HL-60/S4 (cell line): ENCODE results near the gene POLR3H.

ENCODE experiments used
- in situ Hi-C: fragments of 300-500 bp; cut with MboI; formaldehyde crosslinking; loops from 2 replicates; pipeline ENCODE4 v1.14.3; 2022; ENCODE audit warnings: low sequenced_read_pairs

Gene POLR3H

DNA sequence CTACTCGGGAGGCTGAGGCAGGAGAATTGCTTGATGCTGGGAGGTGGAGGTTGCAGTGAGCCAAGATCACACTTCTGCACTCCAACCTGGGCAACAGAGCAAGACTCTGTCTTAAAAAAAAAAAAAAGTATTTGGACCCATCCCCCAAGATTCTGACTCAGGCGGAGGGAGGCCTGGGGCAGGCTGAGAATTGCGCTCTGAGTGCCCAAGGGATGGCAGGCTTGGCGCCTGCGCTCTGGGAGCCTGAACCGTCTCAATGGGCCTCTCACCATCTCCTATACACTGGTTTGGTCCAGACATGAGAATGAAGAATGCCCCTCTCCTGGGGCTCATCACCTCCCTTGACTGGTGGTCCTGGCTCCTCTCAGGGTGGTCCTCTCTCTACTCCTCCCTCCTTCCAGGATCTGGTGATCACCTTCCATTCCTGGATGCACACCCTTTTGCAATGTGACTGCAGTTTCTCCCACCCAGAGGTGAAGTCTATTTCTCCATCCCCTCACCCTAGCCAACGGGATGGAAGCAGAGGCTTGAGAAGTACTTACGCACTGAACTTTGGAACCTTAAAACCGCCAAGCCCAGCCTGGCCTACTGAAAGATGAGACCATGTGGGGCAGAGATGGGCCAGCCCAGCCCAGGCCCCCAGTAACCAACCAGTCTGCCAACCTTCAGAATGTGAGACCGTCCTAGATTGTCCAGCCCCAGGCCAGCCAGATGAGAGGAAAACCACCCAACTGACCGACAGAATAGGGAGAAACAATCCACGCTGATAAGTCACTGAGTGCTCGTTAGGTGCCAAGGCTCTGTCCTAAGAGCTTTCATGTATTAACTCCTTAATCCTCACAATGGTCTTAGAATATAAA lies 4.9 kb downstream of the POLR3H start:
- in situ Hi-C loops: no loop called here

DNA sequence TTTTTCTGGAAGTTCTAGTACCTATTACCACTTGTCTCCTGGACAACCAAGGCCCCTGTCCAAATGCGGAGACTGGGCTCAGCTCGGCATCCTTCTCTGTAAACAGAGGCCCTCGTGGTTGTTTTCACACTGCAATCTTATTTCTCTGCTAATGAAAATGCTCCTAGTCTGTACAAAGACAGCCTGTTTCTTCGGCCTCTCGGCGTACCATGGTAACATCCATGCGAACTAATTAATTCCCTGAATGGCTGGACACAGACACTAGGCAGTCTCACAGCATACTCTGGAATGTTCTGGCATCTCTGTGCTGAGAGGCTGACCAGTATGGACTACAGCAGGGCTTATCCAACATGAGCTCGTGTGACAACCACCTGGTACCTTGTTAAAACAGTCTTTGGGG lies 5.7 kb downstream of the POLR3H start:
- in situ Hi-C loops: no loop called here

DNA sequence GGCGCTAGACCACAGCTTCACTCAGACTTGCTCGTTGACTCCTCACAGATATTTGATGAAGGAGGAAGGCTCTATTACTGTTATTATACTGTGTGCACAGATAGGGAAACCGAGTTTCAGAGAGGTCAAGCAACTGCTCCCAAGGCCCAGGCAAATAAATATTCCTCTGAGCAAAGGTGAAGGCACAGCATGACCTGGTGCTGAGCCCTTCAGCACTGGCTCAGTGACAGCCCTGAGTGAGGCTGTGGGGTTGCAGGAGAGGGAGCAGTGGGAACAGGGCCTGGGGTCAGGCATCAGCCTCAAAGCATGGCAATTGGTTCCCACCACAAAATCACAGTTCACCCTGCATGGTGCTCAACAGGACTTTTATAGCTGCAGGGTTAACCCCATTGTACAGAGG lies 7.1 kb downstream of the POLR3H start:
- in situ Hi-C loops: no loop called here

DNA sequence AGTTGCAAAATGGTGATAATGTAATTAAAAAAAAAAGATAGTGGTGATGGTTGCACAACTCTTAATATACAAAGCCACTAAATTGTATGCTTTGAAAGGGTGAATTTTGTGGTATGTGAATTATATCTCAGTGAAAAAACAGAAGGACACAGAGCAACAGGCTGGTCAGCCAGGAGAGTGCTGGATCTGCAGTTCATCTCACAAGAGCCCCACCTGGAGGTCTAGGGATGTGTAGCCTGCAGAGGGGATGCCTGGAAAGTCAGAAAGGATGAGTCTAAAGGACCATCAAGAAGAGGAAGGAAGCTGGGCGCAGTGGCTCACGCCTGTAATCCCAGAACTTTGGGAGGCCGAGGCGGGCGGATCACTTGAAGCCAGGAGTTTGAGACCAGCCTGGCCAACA lies 9.0 kb downstream of the POLR3H start:
- in situ Hi-C loops: no loop called here

DNA sequence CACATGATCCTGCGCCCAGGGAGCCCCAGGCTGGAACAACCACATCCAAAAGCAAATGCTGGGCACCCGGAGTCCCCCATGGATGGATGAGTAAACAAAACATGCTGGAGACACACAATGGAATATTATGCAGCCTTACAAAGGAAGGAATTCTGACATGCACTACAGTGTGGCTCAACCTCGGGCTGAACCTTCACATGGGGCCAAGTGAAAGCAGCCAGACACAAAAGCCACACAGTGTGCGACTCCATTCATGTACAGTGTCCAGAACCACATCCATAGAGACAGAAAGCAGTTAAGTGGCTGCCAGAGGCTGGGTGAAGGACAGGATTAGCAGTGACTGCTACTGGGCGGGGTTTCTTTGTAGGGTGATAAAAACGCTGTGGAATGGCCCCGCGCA lies 10.1 kb downstream of the POLR3H start:
- in situ Hi-C loops: no loop called here

DNA sequence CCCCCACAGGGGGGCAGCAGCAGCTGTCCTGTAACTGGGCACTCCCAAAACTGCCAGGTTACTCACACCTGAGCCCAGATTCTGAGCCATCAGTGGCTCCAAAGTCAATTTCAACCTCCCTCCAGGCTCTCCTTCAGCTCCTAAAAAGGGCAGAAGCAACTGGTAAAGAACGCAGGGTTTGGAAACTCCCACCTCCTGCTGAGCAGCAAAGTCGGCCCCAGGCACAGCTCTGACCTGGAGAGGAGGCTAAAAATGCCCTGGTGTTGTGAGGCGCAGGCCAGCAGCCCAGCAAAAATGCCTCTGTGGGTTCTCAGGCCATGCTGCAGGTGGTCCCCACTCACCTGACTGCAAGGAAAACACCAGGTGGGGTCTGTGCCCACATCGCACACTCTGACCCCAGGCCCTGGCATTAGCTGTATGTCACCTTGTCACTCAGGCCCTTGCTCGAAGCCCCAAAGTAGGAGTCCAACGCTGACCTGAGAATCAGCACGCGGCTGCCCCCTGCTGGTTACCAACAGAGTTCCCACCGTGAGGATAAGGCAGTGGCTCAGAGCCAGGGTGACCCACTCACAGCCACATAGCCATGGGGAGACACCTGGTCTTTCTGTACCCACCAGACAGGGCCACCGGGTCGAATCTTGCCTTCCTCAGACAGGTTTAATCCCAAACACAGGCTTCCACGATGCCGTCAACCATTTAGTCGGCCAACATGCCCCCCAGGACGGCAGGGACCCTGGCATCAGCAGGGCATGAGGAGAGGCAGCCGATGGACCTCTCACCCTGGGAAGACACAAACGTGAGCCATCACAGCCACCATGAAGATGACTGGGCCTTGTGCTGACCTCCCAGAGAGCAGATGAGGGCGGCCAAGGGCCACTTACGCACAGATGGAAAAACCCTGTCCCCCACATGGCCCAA lies 11.1 kb downstream of the POLR3H start:
- in situ Hi-C loops: no loop called here

DNA sequence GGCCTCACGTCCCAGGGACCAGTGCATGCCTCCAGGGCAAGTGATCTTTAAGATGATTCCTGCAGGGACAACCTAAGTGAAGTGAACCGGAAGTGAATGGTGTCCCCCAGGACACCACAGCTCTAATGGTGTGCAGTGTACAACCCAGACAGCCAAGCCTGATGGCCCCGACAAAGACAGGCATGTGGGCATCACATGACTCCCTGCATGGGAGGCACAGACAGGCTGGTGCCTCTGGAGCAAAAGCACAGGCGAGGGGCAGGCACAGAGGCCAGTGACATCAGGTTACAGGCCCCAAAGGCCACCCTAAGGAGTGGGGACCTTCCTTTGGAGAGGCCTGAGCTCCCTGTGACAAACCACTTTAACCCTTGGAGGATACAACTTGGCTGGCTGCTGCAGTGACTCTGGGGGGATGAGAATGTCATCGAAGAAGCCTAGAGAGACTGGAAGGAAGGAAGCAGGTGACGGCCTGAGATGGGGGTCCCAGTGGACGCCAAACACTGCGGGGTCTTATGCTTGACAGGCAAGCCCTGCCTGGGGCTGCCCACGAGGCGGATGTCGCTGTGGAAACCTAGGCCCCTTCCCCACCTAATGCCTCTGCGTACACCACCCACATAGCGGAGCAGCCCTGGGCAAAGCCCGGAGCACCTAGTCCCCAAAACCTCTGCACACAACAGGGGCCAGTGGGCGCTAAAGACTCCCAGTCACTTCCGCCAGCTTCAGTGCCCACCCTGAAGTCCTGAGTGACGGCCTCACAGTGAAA lies 12.4 kb downstream of the POLR3H start:
- in situ Hi-C loops: no loop called here

DNA sequence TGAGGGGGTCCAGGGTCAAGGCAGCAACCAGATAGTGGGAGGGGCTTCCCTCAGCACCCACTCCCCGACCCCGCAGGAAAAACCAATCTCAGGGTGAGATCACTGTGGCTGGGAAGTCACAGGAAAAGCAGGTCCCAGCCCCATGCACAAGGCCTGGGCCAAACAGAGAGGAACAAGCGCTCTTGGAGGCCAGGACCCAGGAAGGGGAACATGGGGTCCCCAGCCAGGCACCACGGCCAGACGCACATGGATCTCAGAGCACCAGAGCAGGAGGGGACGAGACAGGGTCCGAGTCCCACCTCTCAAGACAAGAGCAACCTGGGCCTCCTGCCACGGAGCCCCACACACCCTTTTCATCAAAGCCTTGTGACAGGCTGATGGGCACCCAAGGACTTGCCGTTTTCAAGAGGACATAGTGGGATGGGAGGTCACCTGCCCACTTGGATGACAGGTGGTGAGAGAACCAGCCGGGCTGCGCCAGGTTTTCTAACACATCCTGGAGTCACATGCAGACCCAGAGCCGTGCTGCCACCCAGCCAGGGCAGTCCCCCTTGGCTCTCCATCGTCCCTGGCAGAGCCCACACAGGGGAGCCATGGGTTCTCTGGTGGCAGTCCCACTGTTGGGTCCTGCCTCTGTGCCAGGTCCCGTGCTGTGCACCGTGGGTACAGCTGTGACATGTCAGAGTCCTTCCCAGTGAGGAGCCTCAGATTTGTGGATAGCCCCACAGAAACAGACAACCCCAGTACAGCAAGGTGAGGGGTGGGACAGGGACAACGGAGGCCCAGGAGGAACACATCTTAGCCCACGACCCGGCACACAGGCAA lies 13.2 kb downstream of the POLR3H start:
- in situ Hi-C loops: no loop called here

DNA sequence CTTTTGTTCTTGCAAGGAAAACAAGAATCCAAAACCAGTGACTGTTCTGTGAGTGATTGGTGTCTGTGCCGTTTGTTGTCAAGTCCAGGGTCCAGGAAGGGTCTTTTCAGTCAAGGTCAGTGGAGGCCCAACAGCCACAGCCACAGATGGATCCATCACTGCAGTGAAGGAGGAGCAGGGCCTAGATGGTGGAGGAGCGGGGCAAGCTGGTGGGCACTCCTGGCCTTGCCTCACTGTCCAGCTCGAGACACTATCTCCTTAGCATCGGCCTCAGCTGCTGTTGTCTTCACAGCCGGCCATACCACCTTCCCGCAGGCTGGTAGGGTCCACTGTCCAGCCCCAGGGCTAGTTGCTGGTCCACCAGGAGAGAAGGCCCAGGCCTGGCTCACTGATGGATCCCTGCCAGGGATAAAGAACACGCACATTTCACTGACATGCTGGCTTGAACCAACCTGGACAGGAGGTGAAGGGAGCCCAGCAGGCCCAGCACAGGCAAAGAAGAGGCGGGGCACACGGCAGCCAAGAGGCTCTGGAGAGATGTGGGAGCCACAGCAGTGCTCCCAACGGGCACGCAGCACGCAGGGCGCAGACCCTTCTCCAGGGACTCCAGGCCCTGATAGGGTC lies 15.2 kb downstream of the POLR3H start:
- in situ Hi-C loops: no loop called here

DNA sequence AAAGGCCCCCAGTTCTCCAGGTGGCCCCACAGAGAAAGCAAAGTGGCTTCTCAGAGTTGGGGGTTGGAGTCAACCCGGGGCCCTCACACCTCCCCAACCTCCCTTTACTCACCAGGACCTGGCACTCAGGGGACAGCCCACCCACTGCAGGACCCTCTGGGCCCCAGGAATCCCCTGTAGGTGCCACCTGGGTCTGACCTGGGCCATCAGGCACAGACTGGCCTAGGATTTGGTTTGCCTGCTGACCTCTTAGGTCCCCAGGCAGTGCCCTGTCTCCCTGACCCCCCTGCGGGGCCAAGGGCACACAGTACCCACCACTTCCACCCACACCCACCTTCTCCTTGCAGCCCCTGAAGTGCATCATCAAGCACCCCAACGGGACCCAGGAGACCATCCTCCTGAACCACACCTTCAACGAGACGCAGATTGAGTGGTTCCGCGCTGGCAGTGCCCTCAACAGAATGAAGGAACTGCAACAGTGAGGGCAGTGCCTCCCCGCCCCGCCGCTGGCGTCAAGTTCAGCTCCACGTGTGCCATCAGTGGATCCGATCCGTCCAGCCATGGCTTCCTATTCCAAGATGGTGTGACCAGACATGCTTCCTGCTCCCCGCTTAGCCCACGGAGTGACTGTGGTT lies 16.0 kb downstream of the POLR3H start:
- in situ Hi-C loops: no loop called here

DNA sequence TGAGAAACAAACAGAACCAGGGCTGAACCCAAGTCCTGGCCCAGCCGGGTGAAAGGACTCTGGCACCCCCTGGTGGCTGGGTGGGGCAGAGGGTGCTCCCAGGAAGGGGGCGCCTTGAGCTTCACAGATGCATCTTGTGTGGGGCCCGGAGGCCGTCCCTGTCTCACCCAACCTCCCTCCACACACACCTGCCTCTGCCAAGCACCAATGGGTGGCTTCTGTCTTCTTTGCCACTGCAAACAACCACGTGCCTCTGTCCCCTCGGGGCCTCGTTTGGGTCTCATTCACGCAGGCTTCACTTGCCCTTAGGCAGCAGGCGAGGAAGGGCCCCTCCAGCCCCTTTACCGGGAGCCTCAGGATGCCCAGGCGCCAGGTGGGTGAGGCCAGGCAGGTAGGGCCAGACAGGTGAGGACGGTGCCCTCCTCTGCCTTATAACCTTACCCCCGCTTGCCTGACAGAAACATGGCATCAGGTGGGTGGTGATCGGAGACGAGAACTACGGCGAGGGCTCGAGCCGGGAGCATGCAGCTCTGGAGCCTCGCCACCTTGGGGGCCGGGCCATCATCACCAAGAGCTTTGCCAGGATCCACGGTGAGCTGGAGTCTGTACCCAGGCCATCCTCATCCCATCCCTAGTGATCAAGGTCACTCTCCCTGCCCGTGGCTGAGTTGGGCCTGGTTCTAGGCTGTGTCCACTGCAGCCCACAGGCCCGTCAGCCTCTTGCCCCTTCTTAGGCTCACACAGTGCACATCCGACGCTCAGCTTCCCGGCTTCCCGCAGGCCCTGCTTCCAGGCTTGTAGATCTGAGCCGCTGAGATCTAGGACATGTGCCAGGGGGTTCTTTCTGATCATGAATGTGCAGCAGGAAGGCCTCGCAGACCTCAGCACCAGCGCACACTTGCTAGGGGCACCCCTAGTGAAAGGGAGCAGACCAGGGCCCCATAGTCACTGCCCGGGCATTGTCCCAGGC lies 17.2 kb downstream of the POLR3H start:
- in situ Hi-C loops: no loop called here

DNA sequence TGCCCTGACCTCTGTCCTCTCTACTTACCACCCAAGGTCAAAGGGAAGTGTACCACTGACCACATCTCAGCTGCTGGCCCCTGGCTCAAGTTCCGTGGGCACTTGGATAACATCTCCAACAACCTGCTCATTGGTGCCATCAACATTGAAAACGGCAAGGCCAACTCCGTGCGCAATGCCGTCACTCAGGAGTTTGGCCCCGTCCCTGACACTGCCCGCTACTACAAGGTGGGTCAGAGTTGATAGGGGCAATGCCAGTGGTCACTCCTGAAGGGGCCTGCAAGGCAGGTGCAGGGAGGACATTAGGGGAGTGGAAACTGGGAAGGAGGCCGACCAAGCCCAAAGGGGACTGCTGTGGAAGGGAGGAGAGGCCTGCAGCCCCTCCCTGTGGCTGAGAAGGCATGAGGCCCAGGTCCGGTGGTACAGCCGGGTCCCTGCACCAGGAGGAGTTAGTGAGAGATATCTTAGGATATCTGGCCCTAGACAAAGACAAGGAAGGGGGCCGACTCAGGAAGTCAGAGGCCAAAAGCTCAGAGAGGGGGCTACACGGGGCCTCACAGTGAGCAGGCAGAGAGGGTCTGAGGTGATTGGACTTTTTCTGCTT lies 17.9 kb downstream of the POLR3H start:
- in situ Hi-C loops: no loop called here

DNA sequence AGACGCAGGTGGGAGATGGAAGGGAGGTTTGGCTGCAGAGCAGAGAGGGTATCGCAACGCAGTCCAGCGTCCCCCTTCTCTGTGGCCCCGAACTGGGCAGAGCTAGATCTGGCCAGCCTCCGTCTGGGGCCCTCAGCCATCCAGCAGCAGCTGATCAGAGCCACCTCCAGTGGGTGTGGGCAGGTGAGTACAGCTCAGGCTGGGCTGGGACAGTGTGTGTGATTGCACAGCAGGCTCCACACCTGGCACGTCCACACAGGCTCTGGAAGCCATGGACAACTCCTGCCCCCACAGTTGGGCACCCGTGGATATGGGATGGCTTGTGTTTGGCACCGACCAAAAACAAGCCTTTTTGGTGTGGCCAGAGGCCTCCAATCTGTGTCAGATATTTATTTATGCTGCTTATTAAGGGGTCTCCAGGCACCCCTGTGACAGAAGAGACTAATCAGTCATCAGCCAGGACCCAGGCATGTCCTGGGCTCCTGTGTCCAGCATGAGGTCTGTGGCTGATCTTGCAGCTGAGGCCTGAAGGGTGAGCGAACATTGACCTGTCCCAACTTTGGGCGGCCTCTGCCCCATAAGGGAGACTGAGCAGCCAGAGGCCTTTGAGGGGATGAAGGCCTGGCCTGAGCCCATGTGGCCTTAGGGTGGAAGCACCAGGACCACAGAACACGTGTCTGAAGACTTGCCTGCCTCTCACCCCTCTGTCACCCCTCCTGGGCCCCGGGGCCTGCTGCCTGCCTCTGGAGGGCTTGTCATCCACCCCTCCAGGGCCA lies 18.6 kb downstream of the POLR3H start:
- in situ Hi-C loops: no loop called here

DNA sequence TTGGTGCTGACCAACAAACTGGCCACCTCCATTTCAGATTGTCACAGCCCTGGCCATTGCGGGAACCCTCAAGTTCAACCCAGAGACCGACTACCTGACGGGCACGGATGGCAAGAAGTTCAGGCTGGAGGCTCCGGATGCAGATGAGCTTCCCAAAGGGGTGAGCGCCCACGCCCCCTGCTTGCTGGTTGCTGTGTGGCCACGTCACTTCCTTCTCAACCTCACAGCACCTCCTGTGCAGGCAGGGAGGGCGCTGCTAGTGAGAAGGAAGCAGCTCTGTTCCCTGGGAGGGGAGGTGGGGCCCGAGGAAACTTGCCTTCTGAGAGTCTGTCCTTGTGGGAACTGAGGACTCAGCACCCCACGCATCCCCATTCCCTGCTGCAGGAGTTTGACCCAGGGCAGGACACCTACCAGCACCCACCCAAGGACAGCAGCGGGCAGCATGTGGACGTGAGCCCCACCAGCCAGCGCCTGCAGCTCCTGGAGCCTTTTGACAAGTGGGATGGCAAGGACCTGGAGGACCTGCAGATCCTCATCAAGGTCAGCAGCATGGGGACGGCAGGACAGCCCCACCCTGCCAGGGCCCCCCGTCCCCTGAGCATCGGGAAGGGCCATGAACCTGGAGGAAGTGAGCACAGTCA lies 19.3 kb downstream of the POLR3H start:
- in situ Hi-C loops: loop anchor here (5.0 kb wide), 1 partner anchor 123 kb away; no protein-coding TSS in a partner anchor

DNA sequence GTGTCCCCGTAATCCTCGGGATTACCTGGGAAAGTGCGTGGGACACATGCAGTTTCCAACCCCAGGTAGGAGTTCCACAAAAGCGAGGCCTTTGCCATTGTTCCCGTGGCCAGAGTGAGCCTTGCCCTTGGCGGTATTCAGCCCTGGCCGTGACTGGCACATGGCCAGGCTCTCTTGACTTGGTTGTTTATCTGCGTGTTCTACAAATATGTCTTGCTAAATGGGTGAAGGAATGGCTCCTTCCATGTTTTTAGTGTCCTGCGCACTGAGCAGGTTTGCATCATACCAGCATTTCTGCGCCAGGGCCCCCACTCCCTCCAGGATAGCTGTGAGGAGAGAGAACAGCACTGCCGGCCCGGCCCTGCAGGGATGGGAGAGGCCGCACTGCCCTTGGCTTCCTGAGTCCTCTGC lies 20.0 kb downstream of the POLR3H start:
- in situ Hi-C loops: loop anchor here (5.0 kb wide), 1 partner anchor 122 kb away; no protein-coding TSS in a partner anchor

DNA sequence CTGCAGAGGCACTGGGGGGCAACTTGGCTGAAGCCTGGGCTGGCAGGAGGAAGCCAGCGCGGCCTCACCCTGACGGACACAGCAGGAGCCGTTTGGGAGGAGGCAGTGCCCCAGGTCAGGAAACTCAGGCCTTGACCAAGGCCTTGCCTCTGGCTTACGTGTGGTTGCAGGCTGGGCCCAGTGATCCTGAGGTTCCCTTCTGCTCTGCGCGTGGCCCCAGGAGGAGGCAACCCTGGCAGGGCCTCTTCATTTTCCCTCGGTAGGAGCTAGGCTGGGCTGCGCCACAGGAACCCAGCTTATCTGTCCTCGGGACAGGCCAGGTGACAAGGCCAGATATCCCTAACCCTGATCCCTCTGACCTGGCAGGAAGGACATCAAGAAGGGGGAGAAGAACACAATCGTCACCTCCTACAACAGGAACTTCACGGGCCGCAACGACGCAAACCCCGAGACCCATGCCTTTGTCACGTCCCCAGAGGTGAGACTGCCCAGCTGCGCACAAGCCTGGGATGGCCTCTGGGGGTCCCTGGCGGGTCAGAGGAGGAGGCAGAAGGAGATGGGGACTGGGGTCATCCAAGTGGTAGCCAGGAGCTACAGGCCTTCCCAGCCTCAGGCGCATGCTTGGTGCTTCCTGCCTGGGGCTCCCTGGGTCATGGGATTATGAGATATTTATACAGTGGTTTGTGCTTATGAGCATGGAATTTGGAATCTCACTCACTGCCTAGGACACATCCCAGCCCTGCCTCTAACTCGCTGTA lies 20.6 kb downstream of the POLR3H start:
- in situ Hi-C loops: loop anchor here (5.0 kb wide), 1 partner anchor 121 kb away; no protein-coding TSS in a partner anchor
